ENCODE data around the gene ACP6. TPM values are rescaled to one million over a fixed set of nuclear protein-coding genes. Genes with fewer than 3 reads are reported as not detected.
"Not testable (repeated sequence)": the region's sequence is repeated elsewhere in the genome, so short reads cannot be mapped to it uniquely, and the experiment has no call there.

Gene ACP6
- total RNA-seq, 1 donor from 2014 or later: 21.8 TPM

DNA sequence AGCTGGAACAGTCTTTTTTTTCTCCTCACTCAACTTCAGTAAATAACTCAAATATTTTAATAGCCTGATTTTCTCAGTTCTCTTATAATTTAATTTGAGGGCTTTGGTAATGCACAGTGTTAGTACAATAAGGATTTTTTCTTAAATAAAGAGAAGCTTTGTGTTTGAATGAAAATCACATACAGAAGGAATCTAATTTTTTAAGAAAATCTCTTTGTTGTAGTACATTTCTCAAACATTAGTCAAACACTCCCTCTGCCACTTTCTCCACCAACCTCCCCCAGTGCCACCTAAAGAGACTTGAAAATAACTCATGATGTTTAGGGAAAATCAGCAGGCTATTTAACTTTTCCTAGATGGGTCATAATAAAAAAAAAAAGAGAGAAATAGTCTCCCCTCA is 42.3 kb upstream of the ACP6 start:
- peaks cover 5% of the 10 kb centered on the region for H3K36me3 Mint-ChIP-seq (ENCODE audit: low read depth)
- TF ChIP-seq, protein P1, sequence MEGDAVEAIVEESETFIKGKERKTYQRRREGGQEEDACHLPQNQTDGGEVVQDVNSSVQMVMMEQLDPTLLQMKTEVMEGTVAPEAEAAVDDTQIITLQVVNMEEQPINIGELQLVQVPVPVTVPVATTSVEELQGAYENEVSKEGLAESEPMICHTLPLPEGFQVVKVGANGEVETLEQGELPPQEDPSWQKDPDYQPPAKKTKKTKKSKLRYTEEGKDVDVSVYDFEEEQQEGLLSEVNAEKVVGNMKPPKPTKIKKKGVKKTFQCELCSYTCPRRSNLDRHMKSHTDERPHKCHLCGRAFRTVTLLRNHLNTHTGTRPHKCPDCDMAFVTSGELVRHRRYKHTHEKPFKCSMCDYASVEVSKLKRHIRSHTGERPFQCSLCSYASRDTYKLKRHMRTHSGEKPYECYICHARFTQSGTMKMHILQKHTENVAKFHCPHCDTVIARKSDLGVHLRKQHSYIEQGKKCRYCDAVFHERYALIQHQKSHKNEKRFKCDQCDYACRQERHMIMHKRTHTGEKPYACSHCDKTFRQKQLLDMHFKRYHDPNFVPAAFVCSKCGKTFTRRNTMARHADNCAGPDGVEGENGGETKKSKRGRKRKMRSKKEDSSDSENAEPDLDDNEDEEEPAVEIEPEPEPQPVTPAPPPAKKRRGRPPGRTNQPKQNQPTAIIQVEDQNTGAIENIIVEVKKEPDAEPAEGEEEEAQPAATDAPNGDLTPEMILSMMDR (conservative IDR thresholded peaks at IDR 0.05): no peak
- H3K9me3 Mint-ChIP-seq: peaks cover 9% of the 10 kb centered on the region
- H3K27me3 Mint-ChIP-seq (ENCODE audit: low read depth): no peaks in the 10 kb centered on the region
- H3K4me1 Mint-ChIP-seq: peaks cover 22% of the 10 kb centered on the region
- H3K4me3 Mint-ChIP-seq: no peak overlapping the region
- no peak overlapping the region for H3K27ac Mint-ChIP-seq (ENCODE audit: unreplicated experiment)
- no peak for DNase-seq (ENCODE audit: low read depth, low spot score)

DNA sequence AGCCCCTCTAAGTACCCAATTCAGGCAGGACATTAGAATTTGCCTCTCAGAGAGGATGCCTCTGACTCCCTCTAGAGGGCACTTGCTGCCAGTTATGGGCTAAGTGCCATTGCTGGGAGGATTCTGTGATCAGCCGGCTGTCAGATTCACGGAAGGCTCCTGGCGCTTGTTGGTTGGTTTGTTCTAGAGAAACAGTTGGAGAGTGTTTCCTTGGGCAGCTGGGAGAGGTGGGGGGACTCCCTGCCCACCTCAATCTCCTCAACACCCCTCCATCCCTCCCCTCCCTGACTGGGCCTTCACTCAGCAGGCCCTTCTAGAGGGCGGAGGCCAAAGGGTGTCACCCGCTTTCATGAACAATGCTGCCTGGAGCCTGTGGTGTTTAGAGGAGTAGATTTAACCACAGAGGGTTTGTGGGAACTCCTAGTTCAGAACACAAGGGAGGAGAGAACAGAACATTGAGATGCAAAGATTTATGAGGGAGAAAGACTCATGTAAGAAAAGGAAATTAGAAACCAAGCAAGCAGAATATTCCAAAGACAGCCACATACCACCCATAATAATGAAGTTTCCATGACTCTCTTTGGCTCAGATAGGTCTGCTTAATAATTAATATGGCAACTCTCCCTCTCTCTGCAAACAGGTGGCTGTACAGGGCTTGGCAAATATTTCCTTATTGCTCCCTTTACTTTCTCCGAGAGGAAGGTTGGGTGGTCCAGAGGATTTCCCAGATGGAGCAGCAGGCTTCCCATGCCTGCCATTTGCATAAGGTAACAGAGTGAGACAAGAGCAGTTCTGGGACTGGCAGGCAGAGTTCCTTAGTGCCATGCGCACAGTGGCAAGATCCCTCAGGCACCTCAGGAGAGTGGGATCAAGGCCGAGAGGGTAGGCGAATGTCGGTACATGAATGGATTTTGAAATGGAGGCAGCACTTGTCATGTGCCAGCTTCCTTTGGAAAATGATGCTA is 30.0 kb upstream of the ACP6 start:
- TF ChIP-seq, protein P1 (conservative IDR thresholded peaks at IDR 0.05): peak; percentile 85
- H3K27ac Mint-ChIP-seq (ENCODE audit: unreplicated experiment): no peak overlapping the region

DNA sequence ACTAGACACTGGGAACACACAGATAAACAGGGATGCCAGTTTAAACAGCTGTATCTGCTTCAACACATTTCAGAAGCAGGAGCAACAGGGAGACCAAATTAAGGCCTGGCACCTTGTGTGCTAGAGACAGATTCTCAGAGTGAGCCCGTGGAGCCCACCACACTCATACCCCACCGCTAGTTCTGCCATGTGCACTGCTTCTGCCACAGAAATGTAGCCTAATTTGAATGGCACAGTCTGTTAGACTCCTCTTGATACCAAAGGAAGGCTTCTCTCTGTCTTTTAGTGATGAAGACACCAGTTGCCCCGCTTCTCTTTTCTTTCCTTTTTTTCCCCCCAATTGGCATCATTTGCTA is 29.3 kb upstream of the ACP6 start:
- H3K9me3 Mint-ChIP-seq: no peaks in the 10 kb centered on the region
- H3K36me3 Mint-ChIP-seq (ENCODE audit: low read depth): no peaks in the 10 kb centered on the region
- peaks cover 11% of the 10 kb centered on the region for H3K4me1 Mint-ChIP-seq
- no peaks in the 10 kb centered on the region for H3K27me3 Mint-ChIP-seq (ENCODE audit: low read depth)
- H3K27ac Mint-ChIP-seq (ENCODE audit: unreplicated experiment): no peak overlapping the region
- TF ChIP-seq, protein P1 (conservative IDR thresholded peaks at IDR 0.05): no peak
- no peak overlapping the region for H3K4me3 Mint-ChIP-seq
- DNase-seq (ENCODE audit: low read depth, low spot score): no peak

More for the DNA sequence above, 30.0 kb upstream of the ACP6 start:
- no peaks in the 10 kb centered on the region for H3K27me3 Mint-ChIP-seq (ENCODE audit: low read depth)
- H3K4me1 Mint-ChIP-seq: peaks cover 11% of the 10 kb centered on the region
- DNase-seq (ENCODE audit: low read depth, low spot score): peak; percentile 57
- H3K4me3 Mint-ChIP-seq: no peak overlapping the region
- no peaks in the 10 kb centered on the region for H3K9me3 Mint-ChIP-seq
- H3K36me3 Mint-ChIP-seq (ENCODE audit: low read depth): no peaks in the 10 kb centered on the region

DNA sequence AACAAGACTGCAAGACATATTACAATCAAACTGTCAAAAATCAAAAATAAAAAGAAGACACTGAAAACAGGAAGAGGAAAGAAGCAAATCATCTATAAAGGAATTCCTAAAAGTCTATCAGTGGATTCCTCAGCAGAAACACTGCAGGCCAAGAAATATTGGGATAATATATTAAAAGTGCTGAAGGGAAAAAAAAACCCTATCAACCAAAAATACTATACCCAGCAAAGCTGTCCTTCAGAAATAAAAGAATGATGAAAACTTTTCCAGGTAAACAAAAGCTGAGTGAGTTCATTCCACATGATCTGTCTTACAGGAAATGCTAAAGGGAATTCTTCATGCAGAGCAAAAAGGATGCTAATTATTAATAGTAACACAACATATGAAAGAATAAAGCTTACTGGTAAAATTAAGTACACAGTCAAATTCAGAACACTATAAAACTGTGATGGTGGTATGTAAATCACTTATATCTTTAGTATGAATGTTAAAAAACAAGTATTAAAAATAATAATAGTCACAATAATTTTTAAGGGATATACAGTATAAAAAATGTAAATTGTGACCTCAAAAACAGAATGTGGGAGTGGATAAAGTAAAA is 12.9 kb upstream of the ACP6 start:
- Mint-ChIP-seq H3K27ac (ENCODE audit: unreplicated experiment) (no peak overlapping the region), H3K36me3 (ENCODE audit: low read depth) (peaks cover 27% of the 10 kb centered on the region), H3K4me3 (no peak overlapping the region), H3K27me3 (ENCODE audit: low read depth) (no peaks in the 10 kb centered on the region), H3K4me1 (no peaks in the 10 kb centered on the region), H3K9me3 (peaks cover 23% of the 10 kb centered on the region)
- TF ChIP-seq, protein P1 (conservative IDR thresholded peaks at IDR 0.05): no peak
- no peak for DNase-seq (ENCODE audit: low read depth, low spot score)

DNA sequence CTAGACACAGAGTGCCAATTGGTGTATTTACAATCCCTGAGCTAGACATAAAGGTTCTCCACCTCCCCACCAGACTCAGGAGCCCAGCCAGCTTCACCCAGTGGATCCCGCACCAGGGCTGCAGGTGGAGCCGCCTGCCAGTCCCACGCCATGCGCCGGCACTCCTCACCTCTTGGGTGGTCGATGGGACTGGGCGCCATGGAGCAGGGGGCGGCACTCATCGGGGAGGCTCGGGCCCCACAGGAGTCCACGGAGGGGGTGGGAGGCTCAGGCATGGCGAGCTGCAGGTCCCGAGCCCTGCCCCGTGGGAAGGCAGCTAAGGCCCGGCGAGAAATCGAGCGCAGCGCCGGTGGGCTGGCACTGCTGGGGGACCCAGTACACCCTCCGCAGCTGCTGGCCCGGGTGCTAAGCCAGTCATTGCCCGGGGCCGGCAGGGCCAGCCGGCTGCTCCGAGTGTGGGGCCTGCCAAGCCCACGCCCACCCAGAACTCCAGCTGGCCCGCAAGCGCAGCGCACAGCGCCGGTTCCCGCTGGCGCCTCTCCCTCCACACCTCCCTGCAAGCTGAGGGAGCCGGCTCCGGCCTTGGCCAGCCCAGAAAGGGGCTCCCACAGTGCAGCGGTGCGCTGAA is 10.4 kb upstream of the ACP6 start:
- peaks cover 29% of the 10 kb centered on the region for H3K9me3 Mint-ChIP-seq
- peaks cover 38% of the 10 kb centered on the region for H3K36me3 Mint-ChIP-seq (ENCODE audit: low read depth)
- not testable (repeated sequence) for H3K4me3 Mint-ChIP-seq; H3K27me3 Mint-ChIP-seq (ENCODE audit: low read depth); DNase-seq (ENCODE audit: low read depth, low spot score); H3K27ac Mint-ChIP-seq (ENCODE audit: unreplicated experiment)
- peaks cover 15% of the 10 kb centered on the region for H3K4me1 Mint-ChIP-seq

DNA sequence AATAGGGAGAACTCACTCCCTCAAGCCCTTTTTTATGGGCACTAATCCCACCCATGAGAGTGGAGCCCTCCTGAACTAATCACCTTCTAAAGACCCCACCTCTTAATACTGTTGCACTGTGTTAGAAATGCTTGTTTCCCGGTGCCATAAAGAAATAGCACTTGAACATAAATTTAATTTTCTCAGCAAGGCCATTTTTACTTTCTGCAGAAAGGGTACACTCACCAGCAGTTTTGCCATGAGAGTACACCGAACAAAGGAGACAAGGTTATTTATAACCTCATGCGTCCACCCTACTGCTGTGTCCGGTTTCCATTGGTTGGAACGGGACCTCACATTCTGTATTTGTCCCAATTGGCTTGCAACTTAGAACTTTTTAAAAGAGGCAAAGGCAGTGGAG is 7.4 kb upstream of the ACP6 start:
- peaks cover 32% of the 10 kb centered on the region for H3K36me3 Mint-ChIP-seq (ENCODE audit: low read depth)
- peaks cover 40% of the 10 kb centered on the region for H3K4me1 Mint-ChIP-seq
- not testable (repeated sequence) for H3K4me3 Mint-ChIP-seq; H3K27ac Mint-ChIP-seq (ENCODE audit: unreplicated experiment); DNase-seq (ENCODE audit: low read depth, low spot score); H3K27me3 Mint-ChIP-seq (ENCODE audit: low read depth)
- peaks cover 23% of the 10 kb centered on the region for H3K9me3 Mint-ChIP-seq

All from neural crest cell (in vitro differentiated cells).